A204.1 (cell line): Measurements from ENCODE around the gene SLAMF6.
"Not testable (repeated sequence)": the region's sequence is repeated elsewhere in the genome, so short reads cannot be mapped to it uniquely, and the experiment has no call there.

Experiments used
- FAIRE-seq: peaks from 2 replicates; lab custom pipeline; 2012; peaks lifted over from hg19 to GRCh38; lab: Jason Lieb, UNC

The SLAMF6 gene

GRCh38 chr1:160504651-160505050, 18.4 kb downstream of the SLAMF6 start:
- FAIRE-seq, result no peak

DNA sequence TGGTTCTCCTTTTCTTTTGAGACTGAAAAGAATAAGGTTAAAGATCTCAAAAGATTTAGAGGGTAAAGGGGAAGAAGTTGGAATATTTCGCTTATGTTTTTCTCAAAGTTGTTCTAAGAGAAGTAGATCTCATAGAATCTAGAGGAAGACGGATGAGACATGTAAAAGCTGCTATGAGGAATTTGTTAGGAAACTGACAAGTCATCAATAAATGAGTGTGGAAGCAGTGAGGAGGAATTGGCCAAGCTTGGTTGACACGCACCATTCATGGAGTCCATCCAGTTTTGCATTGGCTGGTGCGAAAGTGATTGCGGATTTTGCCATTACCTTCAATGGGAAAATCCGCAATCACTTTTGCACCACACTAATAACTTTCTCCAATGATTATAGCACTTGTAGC, 20.0 kb downstream of the SLAMF6 start:
- no peak for FAIRE-seq

DNA sequence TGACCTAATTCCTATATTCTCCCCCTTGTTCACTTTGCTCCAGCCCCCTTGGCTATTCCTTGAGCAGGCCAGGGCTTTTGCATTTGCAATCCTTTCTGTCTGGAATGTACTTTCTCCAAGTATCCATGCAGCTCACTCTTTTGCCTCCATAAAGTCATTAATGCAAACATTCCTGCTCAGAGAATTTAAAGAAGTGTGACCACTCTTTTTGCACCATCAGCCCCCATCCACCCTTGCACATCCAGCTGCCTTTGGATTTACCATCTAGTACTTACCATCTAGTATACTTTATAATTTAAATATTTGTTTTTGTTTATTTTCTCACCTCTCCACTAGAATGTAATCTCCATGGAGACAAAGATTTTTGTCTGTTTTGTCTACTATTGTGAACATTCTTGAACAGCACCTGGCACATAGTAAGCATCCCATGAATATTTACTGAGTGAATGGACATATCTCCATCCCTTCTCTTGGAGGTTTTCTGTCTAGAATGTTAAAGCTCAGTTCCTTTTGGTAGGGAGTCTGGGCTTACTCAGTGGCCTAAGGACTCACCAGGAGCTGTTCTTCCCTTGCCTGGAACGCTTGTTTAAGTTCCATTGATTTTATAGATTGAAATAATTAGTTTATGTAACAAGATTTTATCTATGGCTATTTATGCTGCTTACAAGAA, 22.6 kb downstream of the SLAMF6 start:
- FAIRE-seq, result no peak

- no peak for FAIRE-seq
Observed at GRCh38 chr1:160499631-160500030, 23.4 kb downstream of the SLAMF6 start.

GRCh38 chr1:160498301-160499065, 24.6 kb downstream of the SLAMF6 start:
- FAIRE-seq, result not testable (repeated sequence)

DNA sequence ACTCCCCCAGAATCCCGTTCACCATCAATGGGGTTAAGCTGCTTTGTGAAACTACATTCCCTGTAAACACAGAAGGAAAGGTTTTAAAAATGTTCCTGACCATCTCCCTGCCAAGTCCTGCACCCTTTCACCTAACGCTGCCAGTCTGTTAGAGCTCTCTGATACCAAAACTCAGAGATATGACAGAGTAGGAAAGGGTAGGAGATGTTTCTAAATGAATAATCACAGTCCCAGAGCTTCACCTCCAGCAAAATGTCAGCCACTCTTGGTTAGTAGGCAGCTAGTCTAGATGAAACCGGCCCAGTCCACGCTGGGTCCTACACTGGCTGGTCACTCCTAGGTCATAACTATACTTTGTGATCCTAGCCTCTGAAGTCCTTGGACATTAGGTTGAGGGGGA, 26.7 kb downstream of the SLAMF6 start:
- FAIRE-seq, result no peak

GRCh38 chr1:160494620-160495019, 28.4 kb downstream of the SLAMF6 start:
- FAIRE-seq, result no peak

GRCh38 chr1:160492617-160493016, 30.4 kb downstream of the SLAMF6 start:
- FAIRE-seq, result no peak

GRCh38 chr1:160491981-160492380, 31.1 kb downstream of the SLAMF6 start:
- no peak for FAIRE-seq

GRCh38 chr1:160491017-160491416, 32.0 kb downstream of the SLAMF6 start:
- no peak for FAIRE-seq

- no peak for FAIRE-seq
Observed at GRCh38 chr1:160489513-160490261, 33.4 kb downstream of the SLAMF6 start.

- FAIRE-seq, result no peak
Observed at GRCh38 chr1:160488347-160489058, 34.6 kb downstream of the SLAMF6 start.

DNA sequence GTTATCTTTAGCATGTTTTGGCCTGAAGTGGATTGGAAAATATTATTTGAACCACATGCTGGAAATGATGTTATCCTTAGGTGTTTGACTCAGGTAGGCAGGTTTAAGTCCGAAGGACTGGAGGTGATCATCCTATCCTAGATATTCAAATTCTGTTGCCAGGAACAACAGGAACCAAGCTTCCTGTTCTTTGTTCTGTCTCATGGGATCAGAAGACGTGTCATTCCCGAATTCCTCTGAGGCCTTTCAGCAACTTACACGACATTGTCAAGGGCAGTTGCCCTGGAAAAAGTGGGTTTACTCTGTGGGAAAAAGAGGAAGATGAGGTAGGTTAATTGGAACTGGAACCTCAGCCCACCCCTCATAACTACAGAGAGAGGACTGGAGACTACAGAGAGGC, 36.6 kb downstream of the SLAMF6 start:
- no peak for FAIRE-seq

- no peak for FAIRE-seq
Observed at GRCh38 chr1:160483505-160484185, 39.4 kb downstream of the SLAMF6 start.

DNA sequence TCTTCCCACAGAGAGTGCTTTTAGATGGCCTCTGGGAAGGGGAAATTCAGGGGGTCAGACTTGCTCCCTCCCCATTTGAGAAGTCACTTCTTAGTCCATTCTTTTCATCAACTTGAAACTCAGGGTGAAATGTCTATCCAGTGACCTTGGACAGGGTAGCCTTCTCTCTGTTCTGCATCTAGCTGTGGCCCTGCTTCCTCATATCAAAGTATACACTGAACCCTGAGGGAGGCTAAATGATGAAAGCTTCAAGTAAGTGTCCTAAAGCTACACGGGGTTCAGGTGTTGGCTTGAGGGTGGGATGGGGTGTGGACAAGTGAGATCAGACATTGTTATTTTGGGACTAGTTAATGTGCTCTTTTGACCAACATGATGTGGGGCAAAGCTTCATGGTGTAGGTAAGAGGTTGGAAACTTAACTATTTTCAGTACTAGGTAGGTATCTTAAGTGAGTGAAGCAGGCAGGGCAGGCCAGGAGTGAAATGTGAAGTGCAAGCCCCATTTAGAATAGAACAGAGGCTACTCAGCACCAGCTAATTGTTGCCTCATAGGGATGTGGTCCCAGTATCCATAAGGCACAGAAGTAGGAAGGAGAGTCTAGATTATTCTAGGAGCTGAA, 41.0 kb downstream of the SLAMF6 start:
- no peak for FAIRE-seq

- not testable (repeated sequence) for FAIRE-seq
Observed at GRCh38 chr1:160480781-160481180, 42.3 kb downstream of the SLAMF6 start.

GRCh38 chr1:160479091-160479490, 44.0 kb downstream of the SLAMF6 start:
- not testable (repeated sequence) for FAIRE-seq

DNA sequence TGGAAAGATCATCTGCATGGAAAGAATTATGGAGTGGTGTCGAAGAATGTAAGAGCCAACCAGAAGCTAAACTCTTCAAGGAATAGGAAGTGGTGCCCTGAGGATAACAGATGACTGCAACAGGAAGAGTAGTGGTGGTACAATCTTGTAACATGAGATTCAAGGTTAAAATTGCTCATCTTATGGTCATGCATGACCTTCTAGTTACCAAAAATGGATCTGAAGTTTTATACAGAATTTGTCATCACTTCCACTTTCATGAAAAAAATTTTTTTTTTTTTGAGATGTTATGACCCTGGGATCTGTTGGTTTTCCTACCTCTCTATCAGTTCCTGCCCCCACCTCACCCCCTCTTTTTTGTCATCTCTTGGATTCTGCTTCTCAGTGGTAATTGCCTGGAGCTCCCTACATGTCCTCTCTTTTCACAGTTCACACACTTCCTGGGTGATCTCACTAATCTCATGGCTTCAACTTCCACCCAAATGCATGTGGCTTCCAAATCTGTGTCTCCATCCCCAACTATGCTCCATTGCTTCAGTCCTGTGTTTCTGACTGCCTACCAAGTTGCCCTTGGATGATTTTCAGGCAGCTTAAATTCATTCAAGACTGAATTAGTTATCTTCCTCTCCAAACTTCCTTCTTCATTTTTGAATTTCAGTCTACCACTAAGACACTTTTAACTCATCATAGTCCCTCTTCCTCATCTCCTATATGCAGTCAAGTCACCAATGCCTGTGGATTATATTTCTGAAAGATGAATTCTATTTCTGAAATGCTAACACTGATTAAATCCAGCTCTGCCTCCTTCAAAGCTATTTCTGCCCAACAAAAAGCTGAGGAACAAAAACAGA, 48.4 kb downstream of the SLAMF6 start:
- no peak for FAIRE-seq

DNA sequence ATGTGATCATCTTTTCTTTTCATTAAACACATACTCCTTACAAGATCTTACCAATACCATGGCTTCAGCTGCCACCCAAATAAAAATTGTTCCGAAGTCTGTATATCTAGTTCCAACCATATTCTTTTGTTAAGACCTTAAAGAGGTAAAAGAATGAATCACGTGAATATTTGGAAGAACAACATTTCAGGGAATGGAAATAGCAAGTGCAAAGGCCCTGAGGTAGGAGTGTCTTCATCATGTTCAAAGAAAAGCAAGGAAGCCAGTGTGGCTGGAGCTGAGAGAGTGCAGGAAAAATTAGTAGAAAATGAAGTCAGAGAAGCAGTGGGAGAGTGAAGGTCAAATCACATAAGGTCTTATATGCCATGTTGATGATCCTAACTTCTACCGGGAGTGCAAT, 50.9 kb downstream of the SLAMF6 start:
- no peak for FAIRE-seq

DNA sequence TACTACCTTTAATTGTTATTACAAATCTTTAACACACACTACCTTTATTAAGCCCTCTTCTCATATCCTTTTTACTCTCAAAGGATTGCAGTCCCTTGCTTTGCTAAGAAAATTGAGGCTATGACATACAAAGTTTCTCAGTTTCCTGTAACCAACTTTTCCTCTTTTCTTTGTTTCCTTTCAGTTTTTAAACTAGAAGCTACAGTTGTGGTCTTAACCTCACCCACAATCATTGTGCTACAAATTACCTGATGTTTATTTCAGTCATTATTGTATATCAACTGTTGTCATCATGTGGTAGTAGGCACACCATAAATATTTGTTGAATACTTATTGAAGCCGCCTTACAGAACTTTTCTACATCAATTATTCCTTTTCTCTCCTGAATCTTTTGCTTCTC, 51.8 kb downstream of the SLAMF6 start:
- FAIRE-seq, result no peak

DNA sequence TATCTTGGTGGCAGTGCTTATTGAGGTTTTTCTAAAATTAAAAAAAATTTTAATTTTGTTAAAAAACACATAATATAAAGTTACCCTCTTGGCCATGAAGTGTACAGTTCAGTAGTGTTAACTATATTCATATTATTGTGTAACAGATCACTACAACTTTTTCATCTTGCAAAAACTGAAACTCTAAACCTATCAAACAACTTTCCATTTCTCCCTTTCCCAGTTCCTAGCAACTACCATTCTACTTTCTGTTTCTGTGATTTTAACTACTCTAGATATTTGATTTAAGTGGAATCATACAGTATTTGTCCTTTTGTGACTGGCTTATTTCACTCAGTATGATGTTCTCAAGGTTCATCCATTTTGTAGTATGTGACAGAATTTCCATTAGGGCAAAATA, 55.5 kb downstream of the SLAMF6 start:
- no peak for FAIRE-seq
